GM13976 (cell line): ENCODE results near the gene EME1.

Source experiments
- DNase-seq: peaks from one replicate; pipeline ENCODE4 v3.0.0; 2012; ENCODE audit warnings: low spot score
- in situ Hi-C: fragments of 300-500 bp; cut with MboI; formaldehyde crosslinking; loops from one replicate; pipeline ENCODE4 v1.12.0; 2022; ENCODE audit warnings: low sequenced_read_pairs, mixed read lengths, inconsistent platforms; ENCODE audit not compliant: unreplicated experiment
- TF ChIP-seq, protein P1 (sequence below): IDR thresholded peaks from 2 replicates; pipeline ENCODE4 v1.5.1; 2012; ENCODE audit warnings: borderline replicate concordance, mild to moderate bottlenecking; ENCODE audit not compliant: insufficient read depth; ENCODE audit errors: extremely low read depth, missing control alignments, control extremely low read depth

The EME1 gene

DNA sequence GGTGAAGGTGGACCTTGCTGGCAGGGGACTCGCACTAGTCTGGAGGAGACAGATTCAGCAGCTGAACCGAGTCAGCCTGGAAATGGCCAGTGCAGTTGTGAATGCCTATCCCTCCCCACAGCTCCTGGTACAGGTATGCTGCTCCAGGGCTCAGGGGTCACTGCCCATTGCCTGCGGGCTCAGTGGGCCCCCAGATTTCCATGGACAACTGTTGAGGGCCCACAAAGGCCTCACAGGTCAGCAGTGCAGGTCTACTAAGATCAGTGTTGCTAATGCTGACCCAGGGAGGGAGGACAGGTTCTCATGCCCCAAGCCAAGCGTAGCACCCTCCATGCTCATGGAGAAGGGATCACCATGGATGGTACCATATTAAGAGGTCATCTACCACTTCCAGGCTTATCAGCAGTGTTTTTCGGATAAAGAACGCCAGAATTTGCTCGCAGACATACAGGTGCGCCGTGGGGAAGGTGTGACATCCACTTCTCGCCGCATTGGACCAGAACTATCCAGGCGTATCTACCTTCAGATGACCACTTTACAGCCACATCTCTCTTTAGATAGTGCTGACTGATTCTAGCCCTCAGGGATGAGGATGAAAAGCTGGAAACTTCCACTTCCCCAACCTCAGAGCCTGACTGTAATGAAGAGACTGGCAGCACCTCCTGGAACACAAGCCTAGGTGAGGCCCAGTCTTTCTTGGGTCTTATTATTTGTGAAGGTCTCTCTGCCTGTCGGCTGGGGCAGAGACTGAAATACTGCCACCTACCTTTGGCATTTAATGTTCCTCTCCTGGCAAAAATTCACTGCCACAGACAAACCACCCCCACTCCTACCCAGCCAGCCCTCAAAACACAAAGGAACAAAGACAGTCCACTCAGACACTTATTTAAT lies 7.6 kb downstream of the EME1 start:
- in situ Hi-C loops, result no loop called here
- no peak for DNase-seq
- TF ChIP-seq, protein P1, sequence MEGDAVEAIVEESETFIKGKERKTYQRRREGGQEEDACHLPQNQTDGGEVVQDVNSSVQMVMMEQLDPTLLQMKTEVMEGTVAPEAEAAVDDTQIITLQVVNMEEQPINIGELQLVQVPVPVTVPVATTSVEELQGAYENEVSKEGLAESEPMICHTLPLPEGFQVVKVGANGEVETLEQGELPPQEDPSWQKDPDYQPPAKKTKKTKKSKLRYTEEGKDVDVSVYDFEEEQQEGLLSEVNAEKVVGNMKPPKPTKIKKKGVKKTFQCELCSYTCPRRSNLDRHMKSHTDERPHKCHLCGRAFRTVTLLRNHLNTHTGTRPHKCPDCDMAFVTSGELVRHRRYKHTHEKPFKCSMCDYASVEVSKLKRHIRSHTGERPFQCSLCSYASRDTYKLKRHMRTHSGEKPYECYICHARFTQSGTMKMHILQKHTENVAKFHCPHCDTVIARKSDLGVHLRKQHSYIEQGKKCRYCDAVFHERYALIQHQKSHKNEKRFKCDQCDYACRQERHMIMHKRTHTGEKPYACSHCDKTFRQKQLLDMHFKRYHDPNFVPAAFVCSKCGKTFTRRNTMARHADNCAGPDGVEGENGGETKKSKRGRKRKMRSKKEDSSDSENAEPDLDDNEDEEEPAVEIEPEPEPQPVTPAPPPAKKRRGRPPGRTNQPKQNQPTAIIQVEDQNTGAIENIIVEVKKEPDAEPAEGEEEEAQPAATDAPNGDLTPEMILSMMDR, result no peak

DNA sequence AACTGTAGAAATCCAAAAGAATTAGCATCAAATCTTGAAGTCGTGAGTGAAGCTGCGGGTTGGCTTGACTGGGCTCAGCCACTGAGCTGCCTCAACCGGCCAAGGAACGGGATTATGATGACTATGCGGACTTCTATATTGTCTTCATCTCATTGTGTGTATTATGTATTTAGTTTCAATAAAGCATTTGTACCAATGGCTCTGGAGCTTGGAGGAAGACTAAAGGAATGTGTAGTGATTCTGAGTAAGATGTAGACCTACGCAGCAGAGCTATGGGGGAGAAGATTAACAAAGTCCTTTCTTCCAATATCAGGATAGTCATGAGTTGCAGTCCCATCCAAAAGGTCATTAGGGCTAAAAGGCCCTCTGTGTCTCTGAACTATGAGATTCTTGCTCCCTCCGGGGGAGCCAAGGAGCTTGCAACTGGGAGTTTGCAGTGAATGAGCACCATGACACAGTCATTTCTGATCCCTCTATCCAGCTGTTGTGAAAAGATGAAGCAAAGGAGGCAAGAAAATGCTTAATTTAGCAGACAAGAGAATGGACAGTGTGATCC lies 8.3 kb downstream of the EME1 start:
- in situ Hi-C loops, result no loop called here
- no peak for DNase-seq
- TF ChIP-seq, protein P1, result no peak

DNA sequence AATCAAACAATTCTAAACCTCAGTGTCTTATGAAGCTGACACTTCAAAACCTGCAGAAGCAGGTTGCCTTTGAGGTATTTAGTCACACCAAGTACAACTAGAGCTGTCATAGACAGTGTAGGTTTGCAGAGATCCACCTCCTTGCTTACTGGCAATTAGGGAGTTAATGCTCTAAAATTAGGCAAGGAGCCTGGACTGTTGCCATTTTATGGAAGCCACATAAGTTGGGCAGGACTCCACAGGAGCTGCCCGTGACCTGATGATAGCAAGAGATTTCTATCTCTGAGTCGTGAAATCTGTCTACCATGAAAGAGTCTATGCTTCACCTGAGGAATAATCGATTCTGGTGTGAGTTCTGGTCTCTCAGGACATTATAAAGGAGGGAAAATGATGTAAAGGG lies 8.9 kb downstream of the EME1 start:
- DNase-seq, result no peak
- TF ChIP-seq, protein P1, result no peak

DNA sequence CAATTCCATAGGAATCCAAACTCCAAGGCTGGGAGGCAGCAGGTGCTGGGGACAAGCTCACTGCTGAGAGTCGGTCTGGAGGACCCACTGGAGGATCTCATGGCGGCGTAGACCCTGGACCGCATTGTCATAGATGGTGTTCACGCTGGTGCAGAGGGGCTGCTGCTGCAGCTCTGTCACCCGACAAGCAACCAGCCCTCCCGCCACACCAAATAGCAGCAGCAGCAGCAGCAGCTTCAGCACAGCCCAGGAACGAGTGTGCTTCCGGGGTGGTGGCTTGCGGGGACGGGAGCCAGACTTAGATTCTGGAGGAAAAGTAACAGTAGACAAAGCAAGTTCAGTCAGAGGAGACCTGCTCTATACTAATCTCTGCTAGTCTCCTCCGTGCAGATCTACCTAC lies 9.9 kb downstream of the EME1 start:
- DNase-seq, result no peak
- TF ChIP-seq, protein P1, result no peak
- in situ Hi-C loops, result no loop called here

More for the DNA sequence above, 8.9 kb downstream of the EME1 start:
- in situ Hi-C loops, result no loop called here

DNA sequence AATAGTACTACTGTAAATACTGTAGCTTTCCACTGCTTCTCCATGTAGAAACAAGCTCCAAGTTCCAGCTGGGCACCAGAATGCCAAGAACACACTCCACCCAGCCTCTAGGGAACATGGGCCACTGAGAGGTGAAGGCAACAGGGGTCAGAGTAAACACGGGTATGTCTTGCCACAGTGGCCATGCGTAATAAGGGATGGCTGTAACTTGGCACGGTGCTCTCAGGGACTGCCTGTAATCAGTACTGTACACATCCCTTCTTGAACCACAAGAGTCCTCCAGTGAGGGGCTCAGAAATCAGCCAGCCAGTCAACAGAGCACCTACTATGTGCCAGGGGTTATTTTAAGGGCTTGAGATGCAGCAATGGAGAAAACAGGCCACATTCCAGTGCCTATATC lies 13.5 kb downstream of the EME1 start:
- TF ChIP-seq, protein P1, result no peak
- DNase-seq, result no peak
- in situ Hi-C loops, result no loop called here

DNA sequence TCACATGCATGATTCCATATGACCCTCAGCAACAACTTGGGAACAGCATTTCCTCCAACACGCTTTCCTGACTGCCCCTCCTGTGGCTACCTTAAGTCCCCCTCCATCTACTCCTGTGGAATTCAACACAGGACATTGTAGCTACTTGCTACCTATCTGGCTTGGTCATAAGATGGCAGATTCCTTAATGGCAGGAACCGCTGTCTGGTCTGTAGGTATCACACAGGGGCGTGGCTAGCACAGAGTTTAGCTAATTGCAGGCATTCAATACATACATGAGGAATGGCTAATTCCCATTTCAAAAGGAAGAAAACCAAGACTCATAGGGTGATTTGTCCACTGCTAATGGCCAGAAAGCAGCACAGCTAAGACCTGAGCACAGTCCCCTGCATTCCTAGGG lies 15.7 kb downstream of the EME1 start:
- DNase-seq, result no peak
- in situ Hi-C loops, result no loop called here
- TF ChIP-seq, protein P1, result no peak
